D721Med (cell line): ENCODE results near the gene C4BPB.

Source experiments
- DNase-seq: peaks from one replicate; pipeline ENCODE4 v3.0.0; 2011; ENCODE audit warnings: low spot score; ENCODE audit not compliant: insufficient read length
- FAIRE-seq: peaks from 2 replicates; lab custom pipeline; 2011; peaks lifted over from hg19 to GRCh38; lab: Jason Lieb, UNC
- CTCF ChIP-seq: IDR thresholded peaks from 2 replicates; pipeline ENCODE4 v1.5.1; 2012; ENCODE audit warnings: mild to moderate bottlenecking, control low read depth; ENCODE audit not compliant: insufficient read depth; ENCODE audit errors: missing control alignments

Gene C4BPB

GRCh38 chr1:207084232-207084631 is 4.4 kb upstream of the C4BPB start:
- no peak for DNase-seq
- no peak for TF ChIP-seq CTCF
- FAIRE-seq, result no peak

GRCh38 chr1:207084701-207085180 is 3.9 kb upstream of the C4BPB start:
- no peak for FAIRE-seq
- no peak for DNase-seq
- TF ChIP-seq CTCF, result peak; percentile 53

GRCh38 chr1:207085887-207086286 is 2.8 kb upstream of the C4BPB start:
- FAIRE-seq, result no peak
- no peak for DNase-seq
- TF ChIP-seq CTCF, result no peak

- FAIRE-seq (no peak), DNase-seq (no peak)
- TF ChIP-seq CTCF, result no peak
Observed at GRCh38 chr1:207088161-207088560, 499 bp upstream of the C4BPB start.

GRCh38 chr1:207089627-207090355 is 1.1 kb downstream of the C4BPB start:
- DNase-seq (no peak), FAIRE-seq (no peak)
- TF ChIP-seq CTCF, result no peak

GRCh38 chr1:207091200-207091908 is 2.7 kb downstream of the C4BPB start:
- no peak for FAIRE-seq
- DNase-seq, result no peak
- TF ChIP-seq CTCF, result no peak

- no peak for DNase-seq
- TF ChIP-seq CTCF, result no peak
- no peak for FAIRE-seq
Observed at GRCh38 chr1:207093944-207094343, 5.3 kb downstream of the C4BPB start.
